GM21381 (cell line): ENCODE measurements around the gene EWSR1.

Experiments
- ATAC-seq: cut with Tn5 transposase; IDR thresholded peaks from one replicate; pipeline ENCODE4 v1.9.1; 2021; ENCODE audit warnings: mild to moderate bottlenecking, moderate library complexity; ENCODE audit not compliant: unreplicated experiment

The EWSR1 gene

GRCh38 chr22:29302681-29303465 lies 34.8 kb downstream of the EWSR1 start:
- no peak for ATAC-seq

GRCh38 chr22:29305836-29306174 lies 37.7 kb downstream of the EWSR1 start:
- ATAC-seq: no peak

- ATAC-seq: no peak
These were observed 38.2 kb downstream of the EWSR1 start, which contains the start of gene GAS2L1 for GRCh38 chr22:29306175-29306834. GAS2L1 (plus strand) TSS chr22:29306650; CDS start chr22:29308106, 1,456 bp downstream.

GRCh38 chr22:29306835-29307595 lies 38.9 kb downstream of the EWSR1 start:
- ATAC-seq: no peak

GRCh38 chr22:29307596-29308147 lies 39.6 kb downstream of the EWSR1 start:
- no peak for ATAC-seq

GRCh38 chr22:29308148-29308790 lies 40.2 kb downstream of the EWSR1 start:
- ATAC-seq: no peak

- no peak for ATAC-seq
These were observed 40.8 kb downstream of the EWSR1 start for GRCh38 chr22:29308791-29309262.

GRCh38 chr22:29309332-29310064 lies 41.4 kb downstream of the EWSR1 start:
- ATAC-seq: no peak

- ATAC-seq: no peak
These were observed 42.2 kb downstream of the EWSR1 start for GRCh38 chr22:29310065-29310862.

GRCh38 chr22:29310863-29311339 lies 42.8 kb downstream of the EWSR1 start:
- no peak for ATAC-seq

- no peak for ATAC-seq
These were observed 43.6 kb downstream of the EWSR1 start for GRCh38 chr22:29311464-29312217.

- no peak for ATAC-seq
These were observed 44.4 kb downstream of the EWSR1 start for GRCh38 chr22:29312218-29313125.

- ATAC-seq: no peak
These were observed 45.1 kb downstream of the EWSR1 start for GRCh38 chr22:29313126-29313575.

- no peak for ATAC-seq
These were observed 45.8 kb downstream of the EWSR1 start for GRCh38 chr22:29313576-29314466.

GRCh38 chr22:29314537-29315285 lies 46.6 kb downstream of the EWSR1 start:
- ATAC-seq: no peak
